AG20443 (cell line): ENCODE data around the gene GHDC.
A peak's percentile ranks its signal among the peaks of the same experiment; 100 is the strongest.
"Not testable (repeated sequence)": the region's sequence is repeated elsewhere in the genome, so short reads cannot be mapped to it uniquely, and the experiment has no call there.

ENCODE experiments used
- DNase-seq: peaks from one replicate; pipeline ENCODE4 v3.0.0; 2012; ENCODE audit warnings: low spot score, mixed read lengths

Gene GHDC

GRCh38 chr17:42202696-42203095 is 8.4 kb upstream of the GHDC start:
- DNase-seq, result no peak

- DNase-seq, result no peak
These were observed 7.9 kb upstream of the GHDC start for GRCh38 chr17:42202159-42202558.

GRCh38 chr17:42201458-42201772 is 7.1 kb upstream of the GHDC start:
- DNase-seq, result no peak

- no peak for DNase-seq
These were observed 6.6 kb upstream of the GHDC start for GRCh38 chr17:42200706-42201457.

DNA sequence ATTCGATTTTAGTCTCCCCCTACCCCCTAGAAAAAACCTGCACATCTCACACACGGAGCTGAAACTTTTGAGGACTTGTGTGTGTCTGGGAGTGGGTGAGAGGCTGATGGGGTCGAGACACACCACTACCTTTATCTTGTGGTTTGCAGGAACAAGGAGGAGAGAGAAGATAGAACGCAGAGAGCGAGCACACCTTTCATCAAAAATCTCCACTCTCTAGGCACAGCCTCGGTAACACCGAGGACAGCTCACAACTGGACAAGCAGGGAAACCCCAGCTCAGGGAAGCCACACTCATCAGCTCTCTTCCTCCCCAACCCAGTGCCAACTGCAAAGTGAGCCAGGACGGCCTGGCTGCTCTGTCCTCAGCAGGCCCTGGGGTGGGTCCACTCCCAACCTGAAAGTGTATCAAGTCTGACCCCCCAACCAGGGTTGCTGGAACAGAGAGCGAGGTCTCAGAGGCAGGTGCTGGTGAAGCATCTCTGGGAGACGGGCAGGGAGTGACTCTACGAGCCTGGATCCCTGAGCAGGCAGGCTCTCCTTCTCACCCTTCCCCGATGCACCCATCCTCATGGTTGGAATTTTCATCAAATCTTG is 5.2 kb upstream of the GHDC start:
- DNase-seq, result no peak

- DNase-seq, result no peak
These were observed 4.6 kb upstream of the GHDC start for GRCh38 chr17:42198897-42199296.

GRCh38 chr17:42197564-42198156 is 3.4 kb upstream of the GHDC start:
- DNase-seq, result no peak

DNA sequence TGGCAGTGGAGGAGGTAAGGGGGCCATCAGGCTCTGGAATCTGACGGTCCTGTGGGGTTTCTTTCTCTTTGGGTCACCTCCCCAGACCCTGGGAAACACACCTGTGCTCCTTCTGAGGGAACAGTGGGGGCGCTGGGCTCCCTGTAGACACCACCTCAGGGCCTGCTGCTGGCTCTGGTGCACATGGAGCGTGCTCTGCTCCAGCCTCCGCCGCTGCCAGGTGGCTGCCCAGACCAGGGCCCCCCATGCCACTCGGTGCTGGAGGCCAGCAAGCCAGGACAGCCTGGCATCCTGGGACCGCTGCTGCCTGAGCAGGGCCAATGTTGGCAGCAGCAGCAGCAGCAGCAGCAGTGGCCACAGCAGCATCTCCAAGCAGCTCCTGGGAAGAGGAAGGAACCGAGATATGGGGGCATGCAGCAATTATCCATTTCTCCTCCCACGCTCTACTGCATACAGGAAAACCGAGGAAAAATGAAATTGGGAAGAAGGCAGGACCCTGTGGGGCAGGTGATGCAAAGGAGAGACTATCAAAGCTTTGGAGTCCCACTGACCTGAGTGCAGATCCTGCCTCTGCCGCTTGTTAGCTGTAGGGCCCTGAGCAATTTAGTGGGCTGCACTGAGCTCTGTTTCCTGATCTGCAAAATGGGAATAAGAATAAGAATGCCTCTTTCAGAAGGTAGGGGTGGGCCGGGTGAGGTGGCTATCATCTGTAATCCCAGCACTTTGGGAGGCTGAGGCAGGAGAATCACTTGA is 902 bp downstream of the GHDC start:
- DNase-seq, result no peak

DNA sequence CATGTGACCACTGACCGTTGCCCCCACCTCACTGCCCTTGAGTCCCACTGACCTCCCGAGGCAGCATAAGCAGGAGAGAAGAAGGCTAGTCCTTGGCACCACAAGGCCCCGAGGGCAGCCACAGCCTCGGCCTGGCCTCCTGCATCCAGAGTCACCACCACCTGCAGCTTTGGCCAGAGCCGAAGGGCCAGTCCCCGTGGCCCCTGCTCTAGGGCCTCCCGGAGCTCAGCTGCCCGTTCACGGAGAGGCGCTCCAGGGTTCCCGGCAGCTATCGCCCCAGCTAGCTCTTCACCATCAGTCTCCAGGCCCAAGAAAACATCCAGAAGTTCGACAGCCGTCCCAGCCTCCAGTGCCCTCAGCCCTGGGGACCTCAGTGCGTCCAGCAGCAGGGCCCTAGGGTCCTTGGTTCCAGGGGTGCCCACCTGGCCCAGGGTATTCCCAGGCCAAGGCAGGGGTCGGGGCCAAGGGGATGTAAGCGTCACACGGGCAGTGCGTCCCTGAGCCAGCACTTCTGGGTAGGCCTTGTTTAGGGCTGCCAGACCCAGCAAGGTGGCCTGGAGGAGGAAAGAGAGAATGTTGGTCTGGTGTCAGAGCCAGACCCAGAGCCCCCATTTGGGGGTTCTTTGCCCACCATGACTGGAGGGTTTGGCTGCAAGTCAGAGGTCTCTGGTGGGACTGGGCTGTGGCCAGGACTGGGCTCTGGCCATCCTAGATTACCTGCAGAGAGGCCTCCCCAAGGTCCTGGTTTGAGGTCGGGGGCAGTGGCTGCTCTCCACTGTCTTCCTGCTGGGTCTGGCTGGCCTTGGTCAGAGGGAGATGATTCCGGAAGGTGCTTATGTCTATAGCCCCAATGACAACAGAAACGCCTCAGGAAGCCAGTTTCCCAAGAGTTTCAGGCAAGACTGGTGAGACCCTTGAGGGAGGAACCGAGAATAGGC is 1.8 kb downstream of the GHDC start:
- DNase-seq, result no peak

GRCh38 chr17:42191275-42191608 is 3.1 kb downstream of the GHDC start:
- no peak for DNase-seq

- no peak for DNase-seq
These were observed 3.6 kb downstream of the GHDC start for GRCh38 chr17:42190491-42191274.

DNA sequence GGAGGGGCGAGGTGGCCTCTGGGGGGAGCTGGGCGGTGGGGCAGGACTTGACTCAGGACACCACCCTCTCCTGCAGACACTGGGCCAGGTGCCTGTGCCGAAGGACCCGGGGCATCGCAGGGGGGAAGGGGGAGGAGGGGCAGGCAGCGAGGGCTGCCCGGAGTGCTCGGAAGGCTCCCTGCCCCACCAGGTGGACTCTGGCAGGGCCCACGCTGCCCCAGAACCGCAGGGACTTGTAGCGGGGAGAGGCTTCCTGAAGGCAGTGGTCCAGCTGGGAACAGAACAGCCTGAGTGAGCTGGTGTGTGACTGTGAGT is 4.7 kb downstream of the GHDC start:
- no peak for DNase-seq

- DNase-seq, result no peak
These were observed 5.3 kb downstream of the GHDC start for GRCh38 chr17:42188749-42189650.

DNA sequence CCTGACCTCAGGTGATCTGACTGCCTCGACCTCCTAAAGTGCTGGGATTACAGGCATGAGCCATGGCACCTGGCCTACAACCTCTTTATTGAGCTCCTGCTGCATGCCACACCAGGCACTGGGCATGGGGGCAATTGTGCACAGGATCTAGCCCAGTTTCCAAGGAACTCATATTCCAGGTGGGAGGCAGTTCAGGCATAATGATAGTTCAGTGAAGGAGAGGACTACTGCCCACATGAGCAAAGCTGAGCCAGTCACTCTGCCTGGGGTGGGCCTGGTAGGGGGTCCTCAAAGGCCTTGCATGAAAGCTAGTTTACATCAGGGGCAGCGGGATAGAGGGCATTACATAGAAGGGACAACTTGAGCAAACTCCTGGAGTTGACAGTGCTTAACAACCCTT is 6.5 kb downstream of the GHDC start:
- DNase-seq, result no peak

DNA sequence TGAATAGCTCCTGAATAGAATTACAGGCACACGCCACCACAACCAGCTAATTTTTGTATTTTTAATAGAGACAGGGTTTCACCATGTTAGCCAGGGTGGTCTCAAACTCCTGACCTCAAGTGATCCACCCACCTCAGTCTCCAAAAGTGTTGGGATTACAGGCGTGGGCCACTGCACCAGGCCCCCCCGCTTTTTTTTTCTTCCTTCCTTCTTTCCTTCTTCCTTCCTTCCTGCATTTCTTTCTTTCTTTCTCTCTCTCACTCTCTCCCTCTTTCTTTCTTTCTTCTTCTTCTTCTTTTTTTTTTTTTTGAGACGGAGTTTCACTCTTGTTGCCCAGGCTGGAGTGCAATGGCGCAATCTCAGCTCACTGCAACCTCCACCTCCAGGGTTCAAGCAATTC is 8.1 kb downstream of the GHDC start:
- DNase-seq, result not testable (repeated sequence)

GRCh38 chr17:42185621-42185930 is 8.7 kb downstream of the GHDC start:
- DNase-seq, result no peak

GRCh38 chr17:42184713-42185620 is 9.3 kb downstream of the GHDC start, which contains the start of gene HCRT:
Gene HCRT (minus strand): TSS chr17:42185452. CDS start chr17:42185365, 87 bp downstream.
- no peak for DNase-seq

GRCh38 chr17:42183741-42184711 is 10.3 kb downstream of the GHDC start:
- peak; percentile 98 for DNase-seq
